Chondrocyte (in vitro differentiated cells): ENCODE data around the gene HES1. TPM values are rescaled to one million over a fixed set of nuclear protein-coding genes. Genes with fewer than 3 reads are reported as not detected.

Experiments used
- DNase-seq: peaks from one replicate; pipeline ENCODE4 v3.0.0; 2021; ENCODE audit warnings: mixed read lengths, low spot score
- H3K27ac Mint-ChIP-seq: one replicate; pipeline ENCODE4 v1.8.0; 2021; ENCODE audit warnings: mild to moderate bottlenecking, moderate library complexity, mixed read lengths; ENCODE audit not compliant: unreplicated experiment
- H3K27me3 Mint-ChIP-seq: 2 replicates; pipeline ENCODE4 v1.8.0; 2021; ENCODE audit warnings: low read depth, mixed read lengths
- H3K36me3 Mint-ChIP-seq: 2 replicates; pipeline ENCODE4 v1.8.0; 2021; ENCODE audit warnings: low read depth, mixed read lengths
- H3K4me1 Mint-ChIP-seq: 2 replicates; pipeline ENCODE4 v1.8.0; 2021; ENCODE audit warnings: low read depth, mild to moderate bottlenecking, mixed read lengths
- H3K4me3 Mint-ChIP-seq: one replicate; pipeline ENCODE4 v1.8.0; 2021; ENCODE audit warnings: mild to moderate bottlenecking, moderate library complexity, mixed read lengths; ENCODE audit not compliant: unreplicated experiment
- H3K9me3 Mint-ChIP-seq: 2 replicates; pipeline ENCODE4 v1.8.0; 2021; ENCODE audit warnings: low read depth, mixed read lengths
- total RNA-seq: library from RNA; stranded (reverse); gene quantifications from 3 replicates; pipeline ENCODE4 v1.2.1, GENCODE V29; 2021
- TF ChIP-seq, protein P1 (sequence below): fragments of 200-600 bp; sonication (generic); IDR thresholded peaks from 2 replicates; pipeline ENCODE4 v1.5.0; 2021; ENCODE audit warnings: antibody characterized with exemption, mild to moderate bottlenecking, moderate library complexity

HES1 gene
- total RNA-seq, 1 donor from 2014 or later: 31.2 TPM

DNA sequence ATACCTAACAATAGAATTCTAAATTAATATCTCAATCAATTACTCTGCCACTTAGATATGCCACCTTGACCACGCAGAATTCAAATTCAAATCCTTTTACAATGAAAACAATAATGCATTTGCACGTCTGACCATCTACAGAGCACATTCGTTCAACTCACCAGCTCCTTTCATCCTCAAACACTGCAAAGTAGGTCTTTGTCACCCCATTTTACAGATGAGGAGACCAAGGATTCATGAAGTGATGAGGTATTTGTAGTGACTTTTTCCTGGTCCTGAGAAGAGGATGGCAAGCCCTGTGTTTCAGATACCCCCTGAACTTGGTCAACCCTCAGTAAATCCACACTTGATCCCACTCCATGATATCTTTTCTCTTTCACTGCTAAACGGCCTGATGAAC, 42.2 kb downstream of the HES1 start:
- Mint-ChIP-seq H3K4me1 (peaks cover 11% of the 10 kb centered on the region), H3K4me3 (no peak overlapping the region), H3K36me3 (peaks cover 2% of the 10 kb centered on the region), H3K9me3 (no peaks in the 10 kb centered on the region), H3K27ac (no peak overlapping the region), H3K27me3 (peaks cover 61% of the 10 kb centered on the region)
- TF ChIP-seq, protein P1, sequence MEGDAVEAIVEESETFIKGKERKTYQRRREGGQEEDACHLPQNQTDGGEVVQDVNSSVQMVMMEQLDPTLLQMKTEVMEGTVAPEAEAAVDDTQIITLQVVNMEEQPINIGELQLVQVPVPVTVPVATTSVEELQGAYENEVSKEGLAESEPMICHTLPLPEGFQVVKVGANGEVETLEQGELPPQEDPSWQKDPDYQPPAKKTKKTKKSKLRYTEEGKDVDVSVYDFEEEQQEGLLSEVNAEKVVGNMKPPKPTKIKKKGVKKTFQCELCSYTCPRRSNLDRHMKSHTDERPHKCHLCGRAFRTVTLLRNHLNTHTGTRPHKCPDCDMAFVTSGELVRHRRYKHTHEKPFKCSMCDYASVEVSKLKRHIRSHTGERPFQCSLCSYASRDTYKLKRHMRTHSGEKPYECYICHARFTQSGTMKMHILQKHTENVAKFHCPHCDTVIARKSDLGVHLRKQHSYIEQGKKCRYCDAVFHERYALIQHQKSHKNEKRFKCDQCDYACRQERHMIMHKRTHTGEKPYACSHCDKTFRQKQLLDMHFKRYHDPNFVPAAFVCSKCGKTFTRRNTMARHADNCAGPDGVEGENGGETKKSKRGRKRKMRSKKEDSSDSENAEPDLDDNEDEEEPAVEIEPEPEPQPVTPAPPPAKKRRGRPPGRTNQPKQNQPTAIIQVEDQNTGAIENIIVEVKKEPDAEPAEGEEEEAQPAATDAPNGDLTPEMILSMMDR: no peak
- no peak for DNase-seq

DNA sequence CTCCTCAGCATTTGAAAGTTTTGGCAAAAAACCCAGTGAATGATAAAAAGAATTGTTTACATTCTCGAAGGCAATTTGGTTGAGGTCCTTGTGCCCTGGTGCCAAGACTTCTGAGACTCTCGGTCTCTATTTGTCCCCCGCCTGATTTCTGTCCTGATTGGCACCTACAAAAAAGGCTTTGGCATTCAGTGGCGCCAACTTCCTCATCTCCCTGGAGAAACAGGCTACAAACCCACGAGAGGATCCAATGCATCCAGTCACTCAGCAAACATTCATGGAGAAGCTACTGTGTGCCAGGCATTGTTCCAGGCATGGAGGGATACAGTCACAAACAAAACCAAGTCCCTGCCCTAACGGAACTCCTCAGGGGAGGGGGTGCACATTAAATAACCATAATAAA, 42.7 kb downstream of the HES1 start:
- TF ChIP-seq, protein P1: no peak
- Mint-ChIP-seq H3K4me1 (peaks cover 11% of the 10 kb centered on the region), H3K27me3 (peaks cover 61% of the 10 kb centered on the region), H3K4me3 (no peak overlapping the region), H3K9me3 (no peaks in the 10 kb centered on the region), H3K36me3 (peaks cover 2% of the 10 kb centered on the region), H3K27ac (no peak overlapping the region)
- no peak for DNase-seq

DNA sequence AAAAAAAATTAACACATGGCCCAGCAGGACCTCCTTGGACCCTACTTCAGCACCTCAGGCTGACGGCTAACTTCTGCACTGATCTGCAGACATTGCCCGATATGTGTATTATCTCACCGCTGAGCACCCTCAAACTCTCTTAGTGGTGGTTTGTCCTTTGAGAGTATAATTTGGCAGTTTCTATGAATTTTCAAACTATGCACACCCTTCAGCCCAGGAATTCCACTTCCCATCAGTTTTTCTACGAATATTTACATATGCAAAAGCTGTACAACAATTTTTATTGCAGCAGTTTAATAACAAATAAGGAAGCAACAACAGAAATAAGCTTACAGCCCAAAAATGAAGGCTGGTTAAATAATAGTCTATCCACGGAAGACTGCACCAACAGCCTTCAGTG, 44.6 kb downstream of the HES1 start:
- Mint-ChIP-seq H3K4me1 (peaks cover 11% of the 10 kb centered on the region), H3K4me3 (no peak overlapping the region), H3K9me3 (no peaks in the 10 kb centered on the region), H3K27ac (no peak overlapping the region), H3K27me3 (peaks cover 56% of the 10 kb centered on the region), H3K36me3 (no peaks in the 10 kb centered on the region)
- TF ChIP-seq, protein P1: no peak
- no peak for DNase-seq

DNA sequence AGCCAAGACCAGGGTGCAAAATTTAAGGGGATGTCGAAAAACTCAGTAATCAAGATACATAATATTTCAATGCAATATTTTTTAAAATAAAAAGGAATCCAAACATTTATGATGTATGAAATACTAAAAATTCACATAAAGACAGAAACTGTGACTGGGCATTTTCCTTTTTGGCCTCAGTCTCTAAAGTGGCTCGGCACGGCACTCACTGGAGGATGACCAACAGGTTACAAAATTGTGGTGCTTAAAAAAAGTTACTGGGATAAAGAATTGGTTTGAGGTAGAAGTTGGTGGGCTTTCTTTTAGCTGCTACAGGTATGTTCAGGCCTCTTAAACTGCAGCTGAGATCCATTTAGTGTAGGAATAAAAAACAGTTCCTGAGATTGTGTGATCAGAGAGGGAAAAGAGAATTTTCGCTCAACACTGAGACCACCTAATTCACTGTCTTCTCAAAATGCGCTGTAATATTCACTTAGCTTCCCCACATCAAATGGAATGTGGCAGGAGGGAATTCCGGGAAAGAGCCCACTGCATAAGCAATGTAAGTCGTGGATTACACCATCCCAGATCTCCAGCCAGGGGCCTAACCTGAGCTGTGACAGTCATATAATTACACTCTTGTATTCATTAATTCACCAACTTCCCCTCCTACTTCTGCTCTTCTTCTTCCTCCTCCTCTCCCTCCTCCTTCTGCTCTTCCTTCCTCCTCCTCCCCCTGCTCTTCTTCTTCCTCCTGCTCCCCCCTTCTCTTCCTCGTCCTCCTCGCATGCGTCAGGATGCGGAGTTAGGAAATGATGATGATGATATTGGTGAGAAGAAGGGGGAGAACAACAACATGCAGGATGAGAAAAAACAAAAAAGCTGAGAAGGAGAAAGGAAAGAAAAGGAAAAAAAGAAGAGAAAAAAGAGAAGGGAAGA, 45.9 kb downstream of the HES1 start:
- Mint-ChIP-seq H3K27me3 (peaks cover 46% of the 10 kb centered on the region), H3K9me3 (no peaks in the 10 kb centered on the region), H3K27ac (no peak overlapping the region), H3K4me3 (no peak overlapping the region), H3K36me3 (no peaks in the 10 kb centered on the region), H3K4me1 (peaks cover 4% of the 10 kb centered on the region)
- no peak for DNase-seq
- TF ChIP-seq, protein P1: no peak

DNA sequence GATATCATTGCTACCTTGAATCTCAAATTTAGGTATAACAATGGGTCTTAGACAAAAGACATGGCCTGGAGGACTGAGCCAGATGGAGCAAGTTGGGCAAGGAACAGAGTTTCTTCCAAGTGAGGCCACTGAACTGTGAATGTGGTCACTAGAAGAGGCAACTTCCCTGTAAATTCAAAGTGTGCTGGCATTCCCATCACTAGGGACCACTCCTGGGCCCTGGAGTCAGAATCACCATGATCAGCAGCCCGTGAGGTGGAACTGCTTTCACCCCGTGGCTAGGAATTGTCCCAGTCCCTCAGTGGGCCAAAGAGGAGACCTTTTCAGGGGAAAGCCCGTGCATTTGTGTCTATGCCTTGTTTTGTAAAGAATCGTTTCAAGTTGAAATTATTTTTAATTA, 47.3 kb downstream of the HES1 start:
- Mint-ChIP-seq H3K27me3 (peaks cover 35% of the 10 kb centered on the region), H3K36me3 (peaks cover 2% of the 10 kb centered on the region), H3K4me1 (peaks cover 2% of the 10 kb centered on the region), H3K27ac (no peak overlapping the region), H3K9me3 (no peaks in the 10 kb centered on the region), H3K4me3 (no peak overlapping the region)
- TF ChIP-seq, protein P1: no peak
- DNase-seq: no peak
